ENCODE results near the gene SEPSECS. TPM values are rescaled to one million over a fixed set of nuclear protein-coding genes. Genes with fewer than 3 reads are reported as not detected.

SEPSECS gene
- total RNA-seq, 2 donors from 2014 or later = 13.1 to 16.3 TPM

DNA sequence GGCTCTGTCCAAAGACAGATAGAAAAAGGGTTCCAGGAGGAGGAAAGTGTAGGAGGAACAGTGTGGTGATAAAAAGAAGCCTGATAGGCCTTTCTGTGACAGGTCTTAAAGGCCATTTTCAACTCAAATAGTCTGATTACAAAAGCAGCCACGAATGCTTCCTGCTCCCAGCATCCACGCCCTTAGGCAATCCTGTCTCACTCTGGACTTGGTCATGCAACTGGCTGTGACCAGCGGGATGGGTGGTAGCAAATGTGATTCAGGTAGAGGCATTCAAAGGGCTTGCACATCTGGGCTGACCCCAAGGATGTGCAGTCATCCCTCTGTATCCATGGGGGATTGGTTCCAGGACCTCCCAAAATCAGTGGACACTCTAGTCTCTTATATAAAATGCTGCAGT, 14.4 kb upstream of the SEPSECS start:
- H3K4me3 ChIP-seq = no peak overlapping the region
- TF ChIP-seq CTCF (IDR thresholded peaks at IDR 0.05) = no peak

DNA sequence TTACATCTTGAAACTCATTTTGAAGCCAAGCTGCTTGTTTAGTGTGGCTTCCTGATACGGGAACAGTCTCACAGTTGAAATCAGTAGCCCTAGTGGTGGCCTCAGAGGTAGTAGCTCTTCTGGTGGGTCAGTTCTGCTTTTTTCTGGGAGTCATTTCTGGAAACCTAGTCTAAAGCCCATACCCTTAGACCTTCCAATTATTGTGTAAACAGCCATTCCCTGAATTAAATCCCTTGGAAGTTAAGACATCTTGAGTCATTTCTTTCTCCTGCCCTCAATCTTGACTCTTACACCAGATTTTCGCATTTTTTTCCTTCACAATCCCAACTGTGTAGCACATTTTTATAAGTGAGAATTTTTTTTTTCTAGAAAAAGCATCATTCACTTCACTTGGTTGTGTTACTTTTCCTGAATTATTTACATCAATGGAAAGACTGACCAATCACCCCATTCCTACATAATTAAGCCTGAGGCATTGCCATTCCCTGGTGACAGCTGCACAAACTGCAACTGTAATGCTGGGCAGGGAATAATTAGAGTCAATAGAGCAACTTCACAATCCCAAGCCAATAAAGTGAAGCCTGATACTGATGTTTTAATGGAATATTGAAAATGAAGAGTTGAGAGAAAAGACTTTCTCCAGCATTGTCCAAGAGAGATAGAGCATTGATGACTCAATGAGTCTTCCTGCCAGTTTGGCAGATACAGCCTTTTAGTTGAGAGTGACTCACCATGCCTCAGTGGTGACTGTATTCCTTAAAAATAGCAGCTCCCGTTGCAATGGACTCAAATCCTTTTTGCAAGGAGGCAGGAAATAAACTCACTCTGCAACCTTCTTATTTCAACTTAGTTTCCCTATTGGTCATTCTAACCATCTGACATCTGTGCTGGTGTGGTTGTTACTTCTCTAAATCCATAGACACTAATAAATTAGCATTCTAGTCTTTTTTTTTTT, 13.0 kb upstream of the SEPSECS start:
- Histone ChIP-seq H3K36me3 (no peaks in the 10 kb centered on the region), H3K9ac (ENCODE audit: low read depth in 2 of 2, low read length in 2 of 2) (no peak overlapping the region), H3K27me3 (no peaks in the 10 kb centered on the region), H3K4me1 (no peaks in the 10 kb centered on the region), H3K9me3 (no peaks in the 10 kb centered on the region), H3K27ac (peak overlapping the region; percentile 32), H3K4me3 (no peak overlapping the region)
- intact Hi-C loops (cut with DNase I) = no loop called here
- no peak for TF ChIP-seq CTCF (IDR thresholded peaks at IDR 0.05)
- DNase-seq = no peak

More for the DNA sequence above, 14.4 kb upstream of the SEPSECS start:
- Histone ChIP-seq H3K27ac (no peak overlapping the region), H3K4me1 (no peaks in the 10 kb centered on the region), H3K36me3 (no peaks in the 10 kb centered on the region), H3K9me3 (no peaks in the 10 kb centered on the region), H3K27me3 (no peaks in the 10 kb centered on the region), H3K9ac (ENCODE audit: low read depth in 2 of 2, low read length in 2 of 2) (no peak overlapping the region)
- intact Hi-C loops (cut with DNase I) = loop anchor here (5.0 kb wide), 1 partner anchor 58 kb away; the partner anchor contains the start of gene PI4K2B
- no peak for DNase-seq

GRCh38 chr4:25171201-25171865, 11.1 kb upstream of the SEPSECS start:
- Histone ChIP-seq H3K9ac (ENCODE audit: low read depth in 2 of 2, low read length in 2 of 2) (no peak overlapping the region), H3K27me3 (no peaks in the 10 kb centered on the region), H3K36me3 (no peaks in the 10 kb centered on the region), H3K4me1 (no peaks in the 10 kb centered on the region), H3K27ac (no peak overlapping the region), H3K9me3 (no peaks in the 10 kb centered on the region), H3K4me3 (no peak overlapping the region)
- intact Hi-C loops (cut with DNase I) = no loop called here
- no peak for TF ChIP-seq CTCF (IDR thresholded peaks at IDR 0.05)
- DNase-seq = no peak

- intact Hi-C loops (cut with DNase I) = loop anchor here (10.0 kb wide), 1 partner anchor 145 kb away; the partner anchor contains the start of gene ZCCHC4
- no peaks in the 10 kb centered on the region for H3K4me1 ChIP-seq
- H3K9me3 ChIP-seq = no peaks in the 10 kb centered on the region
- no peak overlapping the region for H3K4me3 ChIP-seq
- H3K36me3 ChIP-seq = no peaks in the 10 kb centered on the region
- no peak for TF ChIP-seq CTCF (IDR thresholded peaks at IDR 0.05)
- H3K9ac ChIP-seq (ENCODE audit: low read depth in 2 of 2, low read length in 2 of 2) = no peak overlapping the region
- DNase-seq = no peak
- H3K27me3 ChIP-seq = no peaks in the 10 kb centered on the region
- H3K27ac ChIP-seq = no peak overlapping the region
These were observed 9.2 kb upstream of the SEPSECS start for GRCh38 chr4:25169446-25169845.

GRCh38 chr4:25165916-25166315, 5.7 kb upstream of the SEPSECS start:
- no peak for TF ChIP-seq CTCF (IDR thresholded peaks at IDR 0.05)
- no peak for DNase-seq
- Histone ChIP-seq H3K9me3 (no peaks in the 10 kb centered on the region), H3K4me3 (no peak overlapping the region), H3K27ac (no peak overlapping the region), H3K36me3 (no peaks in the 10 kb centered on the region), H3K9ac (ENCODE audit: low read depth in 2 of 2, low read length in 2 of 2) (no peak overlapping the region), H3K4me1 (peaks cover 5% of the 10 kb centered on the region), H3K27me3 (no peaks in the 10 kb centered on the region)
- intact Hi-C loops (cut with DNase I) = loop anchor here (10.0 kb wide), 1 partner anchor 149 kb away; the partner anchor contains the start of gene ZCCHC4

Data from colonic mucosa (tissue), 4 donors.